Skin epidermis (tissue), 12 donors: Measurements from ENCODE around the gene RASSF5.
"Not testable (repeated sequence)": the region's sequence is repeated elsewhere in the genome, so short reads cannot be mapped to it uniquely, and the experiment has no call there.

Experiments
- H3K27ac ChIP-seq, 21 experiments: fragments of 200-600 bp; sonication (generic) in 11 of 21; one replicate each; pipeline ENCODE4 v1.5.0; 2020; ENCODE audit warnings: mild to moderate bottlenecking in 3 of 21, inconsistent platforms in 2 of 21, moderate library complexity in 2 of 21
- H3K4me3 ChIP-seq, 7 experiments: fragments of 200-600 bp; sonication (generic) in 2 of 7; one replicate each; pipeline ENCODE4 v1.5.0; 2020; ENCODE audit warnings: inconsistent platforms in 2 of 7, mild to moderate bottlenecking in 2 of 7, moderate library complexity in 1 of 7

RASSF5 gene

GRCh38 chr1:206578068-206578977 is 71.0 kb downstream of the RASSF5 start:
- Histone ChIP-seq H3K4me3 (no peak overlapping the region), H3K27ac (peak overlapping the region in 15 of 21 experiments; percentile 2 to 92 (median 82))

GRCh38 chr1:206578978-206579374 is 71.6 kb downstream of the RASSF5 start:
- Histone ChIP-seq H3K4me3 (no peak overlapping the region), H3K27ac (peak overlapping the region in 18 of 21 experiments; percentile 45 to 88 (median 78))

- Histone ChIP-seq H3K27ac (peak overlapping the region in 20 of 21 experiments; percentile 42 to 88 (median 78)), H3K4me3 (no peak overlapping the region)
Observed at GRCh38 chr1:206579747-206580437, 72.6 kb downstream of the RASSF5 start.

GRCh38 chr1:206580438-206581113 is 73.2 kb downstream of the RASSF5 start:
- Histone ChIP-seq H3K4me3 (no peak overlapping the region), H3K27ac (peak overlapping the region in 20 of 21 experiments; percentile 42 to 88 (median 78))

GRCh38 chr1:206581114-206581497 is 73.8 kb downstream of the RASSF5 start:
- H3K4me3 ChIP-seq, result not testable (repeated sequence)
- peak overlapping the region in 18 of 21 experiments; percentile 54 to 88 (median 79) for H3K27ac ChIP-seq

- Histone ChIP-seq H3K27ac (peak overlapping the region in 12 of 21 experiments; percentile 10 to 88 (median 80)), H3K4me3 (no peak overlapping the region)
Observed at GRCh38 chr1:206581571-206581981, 74.2 kb downstream of the RASSF5 start.

GRCh38 chr1:206582537-206582936 is 75.2 kb downstream of the RASSF5 start:
- no peak overlapping the region for H3K4me3 ChIP-seq

GRCh38 chr1:206582971-206583706 is 75.8 kb downstream of the RASSF5 start:
- H3K4me3 ChIP-seq, result peak overlapping the region in 1 of 7 experiments; percentile 3
- peak overlapping the region in 20 of 21 experiments; percentile 20 to 84 (median 66) for H3K27ac ChIP-seq

More at GRCh38 chr1:206582537-206582936, 75.2 kb downstream of the RASSF5 start:
- peak overlapping the region in 13 of 21 experiments; percentile 23 to 85 (median 75) for H3K27ac ChIP-seq

- Histone ChIP-seq H3K27ac (peak overlapping the region in 19 of 21 experiments; percentile 21 to 84 (median 78)), H3K4me3 (no peak overlapping the region)
Observed at GRCh38 chr1:206583707-206584648, 76.6 kb downstream of the RASSF5 start.

- Histone ChIP-seq H3K4me3 (no peak overlapping the region), H3K27ac (peak overlapping the region in 18 of 21 experiments; percentile 6 to 84 (median 76))
Observed at GRCh38 chr1:206584683-206585082, 77.4 kb downstream of the RASSF5 start.

- H3K27ac ChIP-seq, result peak overlapping the region in 20 of 21 experiments; percentile 37 to 84 (median 78)
- no peak overlapping the region for H3K4me3 ChIP-seq
Observed at GRCh38 chr1:206586501-206587445, 79.4 kb downstream of the RASSF5 start.

GRCh38 chr1:206587904-206588303 is 80.6 kb downstream of the RASSF5 start:
- peak overlapping the region in 20 of 21 experiments; percentile 37 to 84 (median 76) for H3K27ac ChIP-seq
- H3K4me3 ChIP-seq, result no peak overlapping the region

- H3K27ac ChIP-seq, result peak overlapping the region in 20 of 21 experiments; percentile 37 to 86 (median 76)
Observed at GRCh38 chr1:206588492-206588891, 81.2 kb downstream of the RASSF5 start.

GRCh38 chr1:206589206-206589605 is 81.9 kb downstream of the RASSF5 start:
- no peak overlapping the region for H3K4me3 ChIP-seq
- peak overlapping the region in 17 of 21 experiments; percentile 14 to 86 (median 75) for H3K27ac ChIP-seq

More at GRCh38 chr1:206588492-206588891, 81.2 kb downstream of the RASSF5 start:
- no peak overlapping the region for H3K4me3 ChIP-seq

GRCh38 chr1:206590025-206590758 is 82.9 kb downstream of the RASSF5 start:
- Histone ChIP-seq H3K4me3 (no peak overlapping the region), H3K27ac (peak overlapping the region in 17 of 21 experiments; percentile 18 to 86 (median 75))

- Histone ChIP-seq H3K4me3 (no peak overlapping the region), H3K27ac (peak overlapping the region in 11 of 21 experiments; percentile 8 to 86 (median 75))
Observed at GRCh38 chr1:206591226-206591625, 83.9 kb downstream of the RASSF5 start.
